ENCODE results near the gene RGS3. TPM values are rescaled to one million over a fixed set of nuclear protein-coding genes. Genes with fewer than 3 reads are reported as not detected.

Gene RGS3
- total RNA-seq, 1 experiment from 2014 or later = 39.4 TPM

GRCh38 chr9:113632776-113633590 is 169.5 kb downstream of the RGS3 start:
- CTCF ChIA-PET = no interaction called here
- no peaks in the 10 kb centered on the region for H3K79me2 ChIP-seq (ENCODE audit: insufficient read depth, low read length)
- no peaks in the 10 kb centered on the region for H3K27me3 ChIP-seq (ENCODE audit: insufficient read depth, low read length)
- no peak overlapping the region for H3K9ac ChIP-seq (ENCODE audit: low read length)
- H3K9me3 ChIP-seq (ENCODE audit: control insufficient read depth in 1 of 2, insufficient read depth in 1 of 2, low read depth in 1 of 2, low read length in 2 of 2) = no peaks in the 10 kb centered on the region
- TF ChIP-seq CBX3 (IDR thresholded peaks at IDR 0.05; ENCODE audit: low read depth) = no peak
- no peak for TF ChIP-seq POLR2A (IDR thresholded peaks at IDR 0.05; ENCODE audit: borderline replicate concordance, extremely low read depth, insufficient read depth, insufficient read length)
- no peak for TF ChIP-seq CEBPB (IDR thresholded peaks at IDR 0.05; ENCODE audit: low read depth)
- no peak for TF ChIP-seq ZBTB33 (IDR thresholded peaks at IDR 0.05; ENCODE audit: extremely low read depth, insufficient replicate concordance, low read length)
- H4K20me1 ChIP-seq (ENCODE audit: insufficient read depth) = no peaks in the 10 kb centered on the region
- no peak overlapping the region for H3K27ac ChIP-seq (ENCODE audit: low read depth, low read length)
- no peak for ATAC-seq
- H3K36me3 ChIP-seq (ENCODE audit: control insufficient read depth in 1 of 2, insufficient read depth in 2 of 2, low read length in 2 of 2) = no peaks in the 10 kb centered on the region
- no peaks in the 10 kb centered on the region for H3K9me2 ChIP-seq (ENCODE audit: insufficient read depth)
- BruUV-seq (replicated peaks) = no TSS peak
- POLR2A ChIA-PET = no interaction called here
- H2AFZ ChIP-seq (ENCODE audit: low read depth, low read length, poor library complexity, severe bottlenecking) = no peak overlapping the region
- DNase-seq (ENCODE audit: low read depth, low spot score) = no peak
- H3K4me1 ChIP-seq (ENCODE audit: control insufficient read depth in 1 of 2, insufficient read depth in 2 of 2, low read length in 2 of 2) = peaks cover 0 to 7% of the 10 kb centered on the region in 2 experiments; a peak in 1 of 4 replicates
- no peak overlapping the region for H3K4me3 ChIP-seq (replicated peaks in 1 of 2; ENCODE audit: low read depth in 1 of 2, low read length in 2 of 2)
- RAD21 ChIA-PET (ENCODE audit: low non-redundant PET in 1 of 2, low total read pairs in 2 of 2, uncharacterized antibody in 2 of 2, unreplicated experiment in 2 of 2) = no interaction called here
- H3K4me2 ChIP-seq (ENCODE audit: low read length) = no peak overlapping the region
- intact Hi-C loops (cut with micrococcal nuclease) = no loop called here

DNA sequence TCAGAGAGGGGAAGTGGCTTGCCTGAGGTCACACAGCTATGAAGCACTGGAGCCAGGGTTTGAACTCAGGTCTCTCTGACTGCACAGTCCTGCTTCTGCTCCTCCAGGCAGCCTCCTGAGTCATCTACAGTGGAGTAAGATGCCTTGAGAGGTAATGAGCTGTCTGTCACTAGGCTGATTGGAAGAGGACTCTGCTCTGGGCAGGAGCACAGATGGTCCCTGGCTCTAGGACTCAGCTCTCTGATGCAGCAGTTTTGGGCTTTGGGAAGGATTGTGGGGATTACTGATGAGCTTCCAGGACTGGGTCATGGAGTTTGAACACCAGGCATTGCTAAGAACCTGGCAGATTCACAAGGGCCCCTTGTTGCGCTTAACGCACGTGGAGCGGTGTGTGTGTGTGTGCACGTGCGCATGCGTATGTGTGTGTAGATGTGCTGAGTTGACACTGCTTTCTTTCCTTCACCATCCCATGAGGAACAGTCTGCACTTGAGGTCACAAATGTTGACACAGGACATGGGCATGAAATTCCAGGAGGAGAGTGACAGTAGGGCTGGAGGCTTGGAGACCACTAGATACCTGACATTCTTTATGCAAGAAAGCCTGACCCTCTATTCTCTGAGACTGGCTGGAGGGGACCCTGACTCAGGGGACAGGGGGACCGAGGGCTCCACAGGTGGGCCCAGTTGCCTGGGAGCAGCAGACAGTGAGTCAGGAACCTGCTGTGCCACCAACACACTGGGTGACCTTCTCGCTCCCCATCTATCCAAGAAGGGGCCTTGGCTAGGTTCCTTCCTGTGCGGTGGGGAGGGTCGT is 170.5 kb downstream of the RGS3 start:
- H3K9me2 ChIP-seq (ENCODE audit: insufficient read depth) = no peaks in the 10 kb centered on the region
- H2AFZ ChIP-seq (ENCODE audit: low read depth, low read length, poor library complexity, severe bottlenecking) = no peak overlapping the region
- no peaks in the 10 kb centered on the region for H4K20me1 ChIP-seq (ENCODE audit: insufficient read depth)
- no TSS peak for BruUV-seq (replicated peaks)
- no peak for DNase-seq (ENCODE audit: low read depth, low spot score)
- POLR2A ChIA-PET = no interaction called here
- no peak overlapping the region for H3K9ac ChIP-seq (ENCODE audit: low read length)
- RAD21 ChIA-PET (ENCODE audit: low non-redundant PET in 1 of 2, low total read pairs in 2 of 2, uncharacterized antibody in 2 of 2, unreplicated experiment in 2 of 2) = no interaction called here
- intact Hi-C loops (cut with micrococcal nuclease) = no loop called here
- no peaks in the 10 kb centered on the region for H3K79me2 ChIP-seq (ENCODE audit: insufficient read depth, low read length)
- no peaks in the 10 kb centered on the region for H3K36me3 ChIP-seq (ENCODE audit: control insufficient read depth in 1 of 2, insufficient read depth in 2 of 2, low read length in 2 of 2)
- no peaks in the 10 kb centered on the region for H3K27me3 ChIP-seq (ENCODE audit: insufficient read depth, low read length)
- H3K4me1 ChIP-seq (ENCODE audit: control insufficient read depth in 1 of 2, insufficient read depth in 2 of 2, low read length in 2 of 2) = peaks cover 0 to 7% of the 10 kb centered on the region in 2 experiments; a peak in 1 of 4 replicates
- H3K27ac ChIP-seq (ENCODE audit: low read depth, low read length) = no peak overlapping the region
- H3K4me2 ChIP-seq (ENCODE audit: low read length) = no peak overlapping the region
- ATAC-seq = no peak
- no peak overlapping the region for H3K4me3 ChIP-seq (replicated peaks in 1 of 2; ENCODE audit: low read depth in 1 of 2, low read length in 2 of 2)
- H3K9me3 ChIP-seq (ENCODE audit: control insufficient read depth in 1 of 2, insufficient read depth in 1 of 2, low read depth in 1 of 2, low read length in 2 of 2) = no peaks in the 10 kb centered on the region
- CTCF ChIA-PET = no interaction called here
- TF ChIP-seq ZBTB33 (IDR thresholded peaks at IDR 0.05; ENCODE audit: extremely low read depth, insufficient replicate concordance, low read length) (no peak), ATF3 (IDR thresholded peaks at IDR 0.05) (no peak), EZH2 (IDR thresholded peaks at IDR 0.05) (no peak), CEBPB (IDR thresholded peaks at IDR 0.05; ENCODE audit: low read depth) (no peak), CBX3 (IDR thresholded peaks at IDR 0.05; ENCODE audit: low read depth) (no peak), ZNF274 (IDR thresholded peaks at IDR 0.05; ENCODE audit: low read depth, low read length) (no peak), SRF (IDR thresholded peaks at IDR 0.05; ENCODE audit: low read depth) (no peak), ELF1 (IDR thresholded peaks at IDR 0.05; ENCODE audit: borderline replicate concordance, low read depth) (no peak)
- TF ChIP-seq, protein P1, sequence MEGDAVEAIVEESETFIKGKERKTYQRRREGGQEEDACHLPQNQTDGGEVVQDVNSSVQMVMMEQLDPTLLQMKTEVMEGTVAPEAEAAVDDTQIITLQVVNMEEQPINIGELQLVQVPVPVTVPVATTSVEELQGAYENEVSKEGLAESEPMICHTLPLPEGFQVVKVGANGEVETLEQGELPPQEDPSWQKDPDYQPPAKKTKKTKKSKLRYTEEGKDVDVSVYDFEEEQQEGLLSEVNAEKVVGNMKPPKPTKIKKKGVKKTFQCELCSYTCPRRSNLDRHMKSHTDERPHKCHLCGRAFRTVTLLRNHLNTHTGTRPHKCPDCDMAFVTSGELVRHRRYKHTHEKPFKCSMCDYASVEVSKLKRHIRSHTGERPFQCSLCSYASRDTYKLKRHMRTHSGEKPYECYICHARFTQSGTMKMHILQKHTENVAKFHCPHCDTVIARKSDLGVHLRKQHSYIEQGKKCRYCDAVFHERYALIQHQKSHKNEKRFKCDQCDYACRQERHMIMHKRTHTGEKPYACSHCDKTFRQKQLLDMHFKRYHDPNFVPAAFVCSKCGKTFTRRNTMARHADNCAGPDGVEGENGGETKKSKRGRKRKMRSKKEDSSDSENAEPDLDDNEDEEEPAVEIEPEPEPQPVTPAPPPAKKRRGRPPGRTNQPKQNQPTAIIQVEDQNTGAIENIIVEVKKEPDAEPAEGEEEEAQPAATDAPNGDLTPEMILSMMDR (IDR thresholded peaks at IDR 0.05 in 2 of 3, conservative IDR thresholded peaks at IDR 0.05 in 1 of 3; ENCODE audit: borderline replicate concordance in 1 of 3, insufficient read depth in 1 of 3, low read depth in 2 of 3, low read length in 2 of 3) = no peak
